Activated CD4-positive, CD25-positive, alpha-beta regulatory T cell (primary cell): ENCODE measurements around the gene C6orf62.
A peak's percentile ranks its signal among the peaks of the same experiment; 100 is the strongest.
"Not testable (repeated sequence)": the region's sequence is repeated elsewhere in the genome, so short reads cannot be mapped to it uniquely, and the experiment has no call there.

Experiments used
- DNase-seq, 4 experiments: peaks; one replicate each; lab custom pipeline; 2025; lab: John Stamatoyannopoulos, UW

C6orf62 gene

GRCh38 chr6:24743265-24743943 lies 24.4 kb upstream of the C6orf62 start:
- DNase-seq = no peak

- no peak for DNase-seq
Observed at GRCh38 chr6:24742216-24742738, 23.3 kb upstream of the C6orf62 start.

GRCh38 chr6:24740861-24741260 lies 21.9 kb upstream of the C6orf62 start:
- DNase-seq = no peak

GRCh38 chr6:24738741-24739140 lies 19.8 kb upstream of the C6orf62 start:
- DNase-seq = no peak

GRCh38 chr6:24734710-24735109 lies 15.8 kb upstream of the C6orf62 start:
- DNase-seq = not testable (repeated sequence)

- DNase-seq = no peak
Observed at GRCh38 chr6:24734166-24734565, 15.2 kb upstream of the C6orf62 start.

- not testable (repeated sequence) for DNase-seq
Observed at GRCh38 chr6:24731456-24732134, 12.6 kb upstream of the C6orf62 start.

GRCh38 chr6:24730653-24731052 lies 11.7 kb upstream of the C6orf62 start:
- not testable (repeated sequence) for DNase-seq

GRCh38 chr6:24723270-24723669 lies 4.3 kb upstream of the C6orf62 start:
- no peak for DNase-seq

- DNase-seq = peak in 3 of 4 experiments; percentile 87 to 94 (median 88)
Observed at GRCh38 chr6:24721461-24722215, 2.7 kb upstream of the C6orf62 start.

GRCh38 chr6:24720604-24721460 lies 1.9 kb upstream of the C6orf62 start:
- peak; percentile 99 for DNase-seq

- peak; percentile 51 to 68 (median 63) for DNase-seq
Observed at GRCh38 chr6:24720131-24720603, 1.2 kb upstream of the C6orf62 start.

- no peak for DNase-seq
Observed at GRCh38 chr6:24718449-24719124, 367 bp downstream of the C6orf62 start.

GRCh38 chr6:24716602-24717148 lies 2.3 kb downstream of the C6orf62 start:
- not testable (repeated sequence) for DNase-seq

GRCh38 chr6:24710519-24711303 lies 8.2 kb downstream of the C6orf62 start:
- no peak for DNase-seq

GRCh38 chr6:24709014-24709711 lies 9.8 kb downstream of the C6orf62 start:
- DNase-seq = no peak

- DNase-seq = no peak
Observed at GRCh38 chr6:24708612-24709011, 10.3 kb downstream of the C6orf62 start.

- no peak for DNase-seq
Observed at GRCh38 chr6:24704468-24704867, 14.5 kb downstream of the C6orf62 start.

- DNase-seq = no peak
Observed at GRCh38 chr6:24702720-24703282, 16.2 kb downstream of the C6orf62 start.
